GM18861 (cell line): ENCODE data around the gene DLGAP5.

Source experiments
- ATAC-seq: cut with Tn5 transposase; IDR thresholded peaks from one replicate; pipeline ENCODE4 v1.9.1; 2021; ENCODE audit not compliant: unreplicated experiment

The DLGAP5 gene

DNA sequence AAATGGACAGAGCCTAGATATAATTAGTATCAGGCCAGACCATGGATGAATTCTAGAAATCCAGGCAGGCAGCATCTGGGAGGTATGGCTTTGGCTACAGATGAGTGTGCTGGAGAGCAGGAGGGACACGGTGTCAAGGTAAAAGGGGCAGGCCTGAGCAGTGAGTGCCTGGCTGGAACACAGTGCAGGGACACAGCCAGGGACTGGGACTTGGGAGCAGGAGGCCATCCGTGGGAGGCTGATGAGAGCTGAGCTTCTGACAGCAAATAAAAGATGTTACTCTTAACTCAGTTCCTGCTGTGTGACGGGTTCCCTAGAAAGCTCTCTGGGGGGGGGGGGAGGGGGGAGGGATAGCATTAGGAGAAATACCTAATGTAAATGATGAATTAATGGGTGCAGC is 75.9 kb downstream of the DLGAP5 start:
- no peak for ATAC-seq

DNA sequence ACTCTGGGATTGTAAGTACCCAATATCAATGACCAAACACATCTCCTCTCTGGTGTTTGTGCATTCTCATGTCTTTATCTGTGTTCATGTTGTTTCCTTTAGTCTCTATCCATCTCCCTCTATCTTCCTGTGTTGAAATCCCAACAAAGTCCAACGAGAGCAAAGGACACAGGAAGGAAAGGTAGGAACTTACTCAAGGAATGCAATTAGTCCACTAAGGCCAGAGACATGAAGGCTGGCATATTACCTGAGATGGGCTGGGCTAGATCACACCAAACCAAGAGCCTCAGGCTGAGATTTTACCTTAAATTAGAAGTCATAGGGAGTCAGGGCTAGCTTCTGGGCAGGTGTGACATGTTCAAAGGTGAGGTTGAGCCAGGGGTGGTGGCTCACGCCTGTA is 76.7 kb downstream of the DLGAP5 start:
- ATAC-seq, result no peak

DNA sequence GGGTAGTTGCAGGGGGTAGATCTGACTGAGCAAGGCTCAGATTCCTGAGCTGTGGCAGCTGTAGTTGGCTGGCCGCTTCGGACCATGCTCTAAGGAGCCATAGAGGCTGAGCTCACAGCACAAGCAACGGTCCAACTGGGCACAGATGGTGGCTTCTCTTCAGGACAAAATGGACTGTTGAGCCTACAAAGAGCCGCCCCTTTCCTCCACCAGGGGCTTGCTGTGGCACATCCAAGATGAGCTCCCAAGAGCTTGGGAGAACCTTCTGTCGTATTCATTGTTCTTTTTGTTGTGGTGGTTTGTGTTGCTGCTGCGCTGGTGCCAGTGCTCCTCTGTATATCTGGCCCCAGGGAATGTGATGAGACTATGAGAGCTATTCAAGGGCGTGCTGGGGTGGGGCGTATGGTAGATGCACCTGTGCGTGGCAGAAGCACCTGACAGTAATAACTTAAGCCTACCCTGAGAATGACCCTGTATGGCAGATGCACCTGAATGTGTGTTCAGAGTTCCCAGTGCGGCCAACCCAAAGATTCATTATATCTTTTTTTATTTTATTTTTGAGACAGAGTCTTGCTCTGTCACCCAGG is 80.2 kb downstream of the DLGAP5 start:
- ATAC-seq, result no peak

DNA sequence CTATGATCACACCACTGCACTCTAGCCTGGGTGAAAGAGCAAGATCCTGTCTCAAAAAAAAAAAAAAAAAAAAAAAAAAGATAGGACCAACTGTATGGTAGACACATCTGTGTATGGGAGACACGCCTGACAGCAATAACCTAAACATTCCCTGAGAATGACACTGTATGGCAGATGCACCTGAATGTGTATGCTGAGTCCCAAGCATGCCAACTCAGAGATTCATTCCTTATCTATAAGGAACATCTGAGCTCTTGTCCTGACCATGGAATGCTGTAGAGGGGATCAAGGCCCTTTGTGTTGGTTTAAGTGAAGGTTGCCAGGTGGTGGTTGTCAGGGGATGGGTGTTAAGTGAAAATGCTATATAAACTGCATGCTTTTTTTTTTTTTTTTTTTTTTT is 81.5 kb downstream of the DLGAP5 start:
- ATAC-seq, result no peak

DNA sequence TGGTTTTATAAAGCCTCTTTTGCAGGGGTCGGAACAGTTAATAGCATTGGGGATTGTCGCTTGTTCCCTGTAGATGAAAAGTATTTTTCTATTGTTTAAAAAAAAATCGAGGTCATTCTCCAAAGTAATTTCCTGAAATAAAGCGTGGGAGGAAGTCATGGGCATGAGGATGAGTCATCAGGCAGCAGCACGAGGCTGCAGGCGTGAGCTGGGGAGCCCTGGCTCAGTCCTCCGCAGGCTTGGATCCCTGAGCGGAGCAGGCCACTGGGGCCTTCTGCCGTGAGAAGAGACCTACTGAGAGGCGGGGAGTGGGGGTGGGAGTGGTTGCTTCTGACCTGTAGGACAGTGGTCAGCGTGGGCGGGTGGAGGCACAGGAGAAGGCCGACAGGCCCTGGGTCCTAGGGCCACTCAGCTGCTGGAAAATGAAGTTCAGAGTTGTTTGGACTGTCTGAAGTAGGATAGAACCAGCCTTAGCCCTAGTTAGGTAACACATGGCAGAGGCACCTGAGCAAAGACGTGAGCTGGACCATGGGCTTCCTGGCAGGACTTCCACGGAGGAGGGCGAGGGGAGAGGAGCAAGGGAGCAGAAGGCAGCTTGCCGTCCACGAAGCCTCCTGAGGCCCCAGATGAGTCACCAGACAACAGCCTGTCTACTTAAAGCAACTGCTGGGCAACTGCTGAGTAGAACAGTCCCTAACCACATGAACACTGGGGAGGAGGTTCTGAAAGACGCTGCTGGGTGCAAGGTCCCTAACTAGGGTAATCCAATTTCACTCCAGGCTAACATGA is 83.4 kb downstream of the DLGAP5 start:
- ATAC-seq, result no peak

DNA sequence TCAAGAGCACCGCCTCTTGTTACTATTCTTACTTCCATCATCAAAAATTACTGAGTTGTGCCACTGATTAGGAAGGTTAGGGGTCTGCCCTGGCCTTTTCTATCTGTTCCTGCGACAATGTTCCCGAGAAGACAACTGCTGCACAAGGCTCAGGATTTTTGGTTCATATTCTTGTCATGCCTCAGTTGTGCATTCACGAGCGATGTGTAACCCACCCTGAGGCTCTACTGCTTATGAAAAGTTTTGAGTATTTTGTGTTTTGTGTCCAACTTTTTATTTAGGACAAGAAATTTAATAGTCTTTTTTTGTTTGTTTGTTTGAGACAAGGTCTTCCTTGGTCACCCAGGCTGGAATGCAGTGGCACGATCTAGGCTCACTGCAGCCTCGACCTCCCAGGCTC is 85.4 kb downstream of the DLGAP5 start:
- ATAC-seq, result no peak

DNA sequence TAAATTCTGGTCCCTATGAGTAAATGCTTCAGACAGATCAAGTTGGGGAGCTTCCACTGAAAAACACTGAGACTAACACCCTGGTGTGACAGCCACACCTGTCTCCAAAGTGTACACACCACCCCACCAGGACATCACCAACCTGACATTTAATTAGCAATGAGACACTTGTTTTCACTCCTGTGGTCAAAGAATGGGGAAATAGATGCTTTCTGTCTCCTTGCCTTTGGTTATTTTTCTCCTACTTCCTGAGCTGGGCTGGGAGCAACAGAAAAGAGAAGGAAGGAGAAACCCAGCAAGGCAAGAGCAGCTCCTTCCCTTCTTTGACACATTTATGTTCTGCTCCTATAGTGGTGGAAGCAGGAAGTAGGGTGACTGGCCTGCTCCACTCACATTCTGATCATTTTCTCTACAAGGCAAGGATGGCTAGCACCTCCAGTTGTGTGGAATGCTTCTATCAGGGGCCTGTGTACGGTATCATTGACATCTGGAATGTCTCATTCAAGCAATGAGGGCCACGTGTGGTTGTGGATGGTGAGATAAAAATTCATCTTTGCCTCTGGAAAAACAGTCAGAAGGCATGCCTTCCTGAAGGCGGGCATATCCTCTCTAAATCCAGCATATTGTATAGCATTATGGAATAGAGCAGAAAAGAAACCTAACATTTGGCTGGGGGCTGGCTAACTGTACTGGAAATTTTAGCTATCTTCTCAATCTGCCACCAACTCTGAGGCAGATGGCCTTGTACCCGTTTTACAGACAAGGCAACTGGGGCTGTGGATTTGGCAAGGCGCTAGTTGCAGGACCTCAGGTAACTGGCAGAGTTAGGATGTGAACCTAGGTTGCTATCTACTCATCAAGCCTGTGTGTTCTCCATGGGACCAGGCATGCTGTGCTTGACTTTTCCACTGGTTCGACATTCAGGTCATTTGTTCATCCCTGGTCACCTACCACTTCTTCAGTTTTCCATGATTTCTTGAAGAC is 87.1 kb downstream of the DLGAP5 start:
- no peak for ATAC-seq

DNA sequence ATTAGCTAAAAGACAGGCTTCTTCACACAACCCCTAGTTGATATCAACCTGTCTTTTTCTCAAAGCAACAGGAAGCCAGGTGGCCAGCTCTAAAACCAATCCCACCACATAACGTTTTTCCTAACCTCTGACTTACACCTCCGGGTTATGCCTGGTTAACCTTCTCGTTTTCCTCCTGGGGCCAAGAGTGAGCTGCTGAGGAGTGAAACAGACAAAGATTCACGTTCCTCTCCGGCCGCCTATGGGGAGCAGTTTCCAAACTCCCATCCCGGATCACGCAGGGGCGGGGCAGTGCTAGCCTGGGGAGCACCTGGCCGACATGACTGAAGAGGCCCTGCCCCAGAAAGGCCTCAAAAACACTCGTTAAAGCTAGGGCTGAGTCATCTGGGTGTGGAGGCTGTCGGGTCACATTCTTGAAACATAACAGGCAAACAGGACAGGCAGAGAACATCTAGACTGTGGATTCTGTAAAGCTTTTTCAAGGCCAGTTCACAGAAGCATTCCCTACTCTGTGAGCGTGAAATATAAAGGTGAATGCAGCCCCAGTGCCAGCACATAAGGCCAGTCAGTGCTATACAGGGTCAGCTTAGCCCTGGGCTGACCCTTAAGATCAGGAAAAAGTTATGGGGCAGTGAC is 88.3 kb downstream of the DLGAP5 start:
- ATAC-seq, result peak; percentile 25

DNA sequence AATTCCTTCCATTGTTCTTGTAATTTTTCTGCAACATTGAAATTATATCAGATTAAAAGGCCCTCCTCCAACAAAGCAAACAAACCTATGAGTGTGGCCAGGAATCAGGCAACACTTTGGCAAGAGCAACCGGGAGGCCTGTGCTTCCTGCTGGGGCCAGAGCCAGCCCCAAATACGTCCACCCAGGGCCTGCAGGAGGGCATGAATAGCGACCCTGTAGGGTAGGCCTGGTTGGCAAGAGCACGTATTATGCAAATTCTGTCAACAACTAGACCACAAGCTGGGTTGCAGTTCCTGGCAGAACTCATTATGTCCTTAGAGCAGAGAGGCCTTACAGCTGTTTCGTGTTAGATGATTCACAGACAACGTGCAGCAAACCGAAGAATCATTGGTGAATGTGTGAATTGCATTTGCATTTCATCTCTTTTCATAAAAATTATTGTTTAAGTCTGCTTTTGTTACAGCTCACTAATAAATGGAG is 89.2 kb downstream of the DLGAP5 start:
- peak; percentile 69 for ATAC-seq

DNA sequence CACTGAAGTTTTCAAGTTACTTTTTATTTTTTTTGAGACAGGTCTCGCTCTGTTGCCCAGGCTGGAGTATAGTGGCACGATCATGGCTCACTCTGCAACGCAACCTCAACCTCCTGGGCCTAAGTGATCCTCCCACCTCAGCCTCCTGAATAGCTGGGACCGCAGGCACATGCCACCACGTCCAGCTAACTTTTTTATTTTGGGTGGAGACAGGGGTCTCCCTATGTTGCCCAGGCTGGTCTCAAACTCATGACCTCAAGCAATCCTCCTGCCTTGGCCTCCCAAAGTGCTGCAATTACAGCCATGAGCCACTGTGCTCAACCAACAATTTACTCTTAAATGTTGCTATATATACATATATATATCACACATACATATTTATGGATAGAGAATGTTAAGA is 89.7 kb downstream of the DLGAP5 start:
- ATAC-seq, result no peak

DNA sequence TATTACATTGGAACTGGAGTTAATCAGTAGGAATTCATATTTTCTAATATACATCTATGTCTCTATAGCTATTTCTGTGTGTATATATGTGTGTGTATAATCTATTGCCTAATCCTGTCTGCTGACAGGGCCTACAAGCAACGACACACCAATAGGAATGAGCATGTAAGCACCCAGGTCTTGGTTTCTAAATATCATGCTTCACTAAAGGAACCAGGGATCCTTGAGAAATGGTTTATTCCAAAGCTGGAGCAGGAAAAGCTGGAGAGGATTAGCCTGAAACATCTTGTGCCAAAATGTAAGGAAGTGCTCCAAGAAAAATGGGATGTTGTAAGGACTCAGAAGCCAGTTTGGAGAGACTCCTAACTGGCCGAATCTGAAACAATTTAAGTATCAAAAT is 91.6 kb downstream of the DLGAP5 start:
- no peak for ATAC-seq

DNA sequence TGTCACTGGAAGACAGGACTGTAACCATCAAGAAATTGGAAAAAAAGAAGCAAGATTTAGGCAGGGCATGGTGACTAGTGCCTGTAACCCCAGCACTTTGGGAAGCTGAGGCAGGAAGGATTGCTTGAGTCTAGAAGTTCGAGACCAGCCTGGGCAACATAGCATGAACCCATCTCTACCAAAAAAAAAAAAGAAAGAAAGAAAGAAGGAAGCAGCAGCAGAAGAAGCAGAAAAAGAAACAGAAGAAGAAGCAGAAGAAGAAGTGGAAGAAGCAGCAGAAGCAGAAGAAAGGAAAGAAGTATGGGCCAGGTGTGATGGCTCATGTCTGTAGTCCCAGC is 92.9 kb downstream of the DLGAP5 start:
- ATAC-seq, result no peak
